Thyroid gland (tissue), 4 donors: Measurements from ENCODE around the gene ESYT2. TPM values are rescaled to one million over a fixed set of nuclear protein-coding genes. Genes with fewer than 3 reads are reported as not detected.
"Not testable (repeated sequence)": the region's sequence is repeated elsewhere in the genome, so short reads cannot be mapped to it uniquely, and the experiment has no call there.

Source experiments
- DNase-seq, 2 donors: peaks; one replicate each; pipeline ENCODE4 v3.0.0-alpha.2; 2019
- H3K27ac ChIP-seq, 3 donors: fragments of 200-600 bp; sonication (generic); 1 replicate in 2 of 3; 2 replicates in 1 of 3; pipeline ENCODE4 v1.5.1; 2016 to 2019; ENCODE audit warnings: mild to moderate bottlenecking in 1 of 3, moderate library complexity in 1 of 3
- H3K27me3 ChIP-seq: fragments of 200-600 bp; sonication (generic); one replicate; pipeline ENCODE4 v1.5.1; 2019
- H3K36me3 ChIP-seq, 2 donors: fragments of 200-600 bp; sonication (generic); one replicate each; pipeline ENCODE4 v1.5.1; 2016 to 2019
- H3K4me1 ChIP-seq, 2 donors: fragments of 200-600 bp; sonication (generic); one replicate each; pipeline ENCODE4 v1.5.1; 2017 to 2019
- H3K4me3 ChIP-seq, 3 donors: fragments of 200-600 bp; sonication (generic); replicated peaks in 1 of 3; 1 replicate in 2 of 3; 2 replicates in 1 of 3; pipeline ENCODE4 v1.5.1; 2016; ENCODE audit warnings: mild to moderate bottlenecking in 1 of 3
- H3K9me3 ChIP-seq: fragments of 200-600 bp; sonication (generic); one replicate; pipeline ENCODE4 v1.5.1; 2017
- CTCF ChIP-seq, 6 experiments: fragments of 200-600 bp in 3 of 6; fragments of 450-650 bp in 3 of 6; sonication (generic) in 3 of 6; IDR thresholded peaks; one replicate each; pipeline ENCODE4 v1.5.1; 2016 to 2019; ENCODE audit warnings: antibody characterized with exemption in 6 of 6, mild to moderate bottlenecking in 2 of 6, inconsistent platforms in 1 of 6, moderate library complexity in 1 of 6
- POLR2A ChIP-seq, 2 donors: fragments of 450-650 bp; IDR thresholded peaks; one replicate each; pipeline ENCODE4 v1.6.1; 2017; ENCODE audit warnings: antibody characterized with exemption in 2 of 2, mild to moderate bottlenecking in 2 of 2, moderate library complexity in 1 of 2
- WGBS, 2 donors: methylation state at CpG; one replicate each; pipeline ENCODE4 v1.1.5; 2017; 5-methylcytosine and 5-hydroxymethylcytosine counted together
- intact Hi-C: fragments of 100-400 bp; cut with DNase I; formaldehyde crosslinking; loops from one replicate; pipeline ENCODE4 v1.15.1; 2023
- total RNA-seq, 4 donors: library from RNA; depleted of rRNA; stranded (reverse); fragments of >200 nt; gene quantifications; one replicate each; pipeline ENCODE4 v1.2.3, GENCODE V29; 2016

The ESYT2 gene
- total RNA-seq, 4 donors from 2014 or later = 102 to 123 (median 116) TPM

- 42 to 53% methylated on average over 3 of the region's 3 CpGs for WGBS, 2 donors
- intact Hi-C loops = loop anchor here (5.0 to 10.0 kb wide), 2 partner anchors 132 to 274 kb away; no protein-coding TSS in a partner anchor
- Histone ChIP-seq H3K27ac (no peak overlapping the region), H3K9me3 (no peaks in the 10 kb centered on the region), H3K36me3 (no peaks in the 10 kb centered on the region), H3K27me3 (no peaks in the 10 kb centered on the region), H3K4me1 (peaks cover 0 to 6% of the 10 kb centered on the region in 2 donors), H3K4me3 (no peak overlapping the region)
- no peak for TF ChIP-seq CTCF (IDR thresholded peaks at IDR 0.05)
- TF ChIP-seq POLR2A (IDR thresholded peaks at IDR 0.05) = no peak
- no peak for DNase-seq
Observed at GRCh38 chr7:158702944-158703343, 126.4 kb downstream of the ESYT2 start.

GRCh38 chr7:158702196-158702595 lies 127.1 kb downstream of the ESYT2 start:
- Histone ChIP-seq H3K27me3 (no peaks in the 10 kb centered on the region), H3K9me3 (no peaks in the 10 kb centered on the region), H3K36me3 (no peaks in the 10 kb centered on the region), H3K27ac (no peak overlapping the region), H3K4me3 (no peak overlapping the region), H3K4me1 (peaks cover 0 to 6% of the 10 kb centered on the region in 2 donors)
- TF ChIP-seq POLR2A (IDR thresholded peaks at IDR 0.05) (no peak), CTCF (IDR thresholded peaks at IDR 0.05) (no peak)
- WGBS, 2 donors = 43% methylated on average over 4 of the region's 4 CpGs
- intact Hi-C loops = loop anchor here (5.0 to 10.0 kb wide), 2 partner anchors 133 to 275 kb away; no protein-coding TSS in a partner anchor
- DNase-seq = no peak

- Histone ChIP-seq H3K27ac (no peak overlapping the region), H3K27me3 (no peaks in the 10 kb centered on the region), H3K4me3 (no peak overlapping the region), H3K36me3 (no peaks in the 10 kb centered on the region), H3K9me3 (no peaks in the 10 kb centered on the region), H3K4me1 (peaks cover 0 to 11% of the 10 kb centered on the region in 2 donors)
- DNase-seq = no peak
- intact Hi-C loops = loop anchor here (5.0 to 10.0 kb wide), 2 partner anchors 135 to 277 kb away; no protein-coding TSS in a partner anchor
- WGBS, 2 donors = 92 to 96% methylated on average over 5 of the region's 5 CpGs
- TF ChIP-seq CTCF (IDR thresholded peaks at IDR 0.05) = no peak
- TF ChIP-seq POLR2A (IDR thresholded peaks at IDR 0.05) = no peak
Observed at GRCh38 chr7:158700008-158700407, 129.3 kb downstream of the ESYT2 start.

- DNase-seq = no peak
- H3K4me1 ChIP-seq = peaks cover 0 to 11% of the 10 kb centered on the region in 2 donors
- H3K27me3 ChIP-seq = no peaks in the 10 kb centered on the region
- WGBS, 2 donors = 0% methylated on average over 1 of the region's 1 CpG
- TF ChIP-seq POLR2A (IDR thresholded peaks at IDR 0.05) (no peak), CTCF (IDR thresholded peaks at IDR 0.05) (no peak)
- no peak overlapping the region for H3K27ac ChIP-seq
- no peak overlapping the region for H3K4me3 ChIP-seq
- H3K36me3 ChIP-seq = no peaks in the 10 kb centered on the region
- no peaks in the 10 kb centered on the region for H3K9me3 ChIP-seq
- intact Hi-C loops = no loop called here
Observed at GRCh38 chr7:158699341-158699740, 130.0 kb downstream of the ESYT2 start.

GRCh38 chr7:158698657-158699195 lies 130.6 kb downstream of the ESYT2 start:
- no peaks in the 10 kb centered on the region for H3K9me3 ChIP-seq
- no peak overlapping the region for H3K4me3 ChIP-seq
- TF ChIP-seq POLR2A (IDR thresholded peaks at IDR 0.05) (no peak), CTCF (IDR thresholded peaks at IDR 0.05) (no peak)
- H3K27me3 ChIP-seq = no peaks in the 10 kb centered on the region
- WGBS, 2 donors = 94 to 96% methylated on average over 3 of the region's 3 CpGs
- no peak for DNase-seq
- intact Hi-C loops = no loop called here
- H3K4me1 ChIP-seq = peaks cover 0 to 5% of the 10 kb centered on the region in 2 donors
- no peak overlapping the region for H3K27ac ChIP-seq
- H3K36me3 ChIP-seq = no peaks in the 10 kb centered on the region

GRCh38 chr7:158697597-158697996 lies 131.7 kb downstream of the ESYT2 start:
- intact Hi-C loops, H3K4me3 ChIP-seq, H3K36me3 ChIP-seq, H3K27me3 ChIP-seq, H3K27ac ChIP-seq, H3K9me3 ChIP-seq, H3K4me1 ChIP-seq, DNase-seq: not testable (repeated sequence)
- WGBS, 2 donors = 96 to 99% methylated on average over 2 of the region's 2 CpGs
